Cerebellar cortex (tissue), 1 donor: ENCODE results near the gene TGFBR1.

Experiments
- DNase-seq: peaks from one replicate; pipeline ENCODE4 v3.0.0-alpha.2; 2015; ENCODE audit warnings: low spot score

TGFBR1 gene

DNA sequence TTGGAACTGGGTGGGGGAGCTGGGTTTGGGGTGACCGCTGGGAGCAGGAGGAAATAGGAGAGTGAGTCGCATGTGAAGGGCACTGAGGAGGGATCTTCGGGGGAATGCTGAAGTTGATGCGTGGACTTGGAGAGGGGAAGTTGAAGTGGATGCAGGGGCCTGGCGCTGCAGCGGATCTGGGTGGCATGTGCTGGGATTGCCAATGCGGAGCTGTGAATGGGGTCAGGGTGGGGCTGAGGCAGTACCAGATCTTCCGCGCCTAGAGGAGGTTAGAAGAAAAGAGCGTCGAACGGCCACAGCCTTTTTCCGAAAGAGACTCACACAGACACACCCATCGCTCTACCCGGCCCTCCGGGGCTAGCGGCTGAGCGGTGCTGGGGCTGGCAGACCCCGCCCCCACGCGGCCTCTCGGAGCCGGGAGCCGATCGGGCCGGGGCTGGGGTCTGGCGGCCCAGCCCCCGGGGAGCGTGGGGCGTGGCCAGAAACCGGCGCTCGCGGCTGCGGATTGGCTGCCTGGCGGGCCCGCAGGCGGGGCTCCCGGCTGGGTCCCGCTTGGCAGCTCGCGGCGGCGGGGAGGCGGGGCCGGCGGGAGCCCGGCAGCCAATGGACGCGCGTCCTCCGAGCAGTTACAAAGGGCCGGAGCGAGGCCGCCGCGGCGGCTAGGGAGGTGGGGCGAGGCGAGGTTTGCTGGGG is at the start of gene TGFBR1:
Gene TGFBR1, plus strand, starts transcription at position 655 of the 693 bp plus-strand sequence. CDS start 93 bp downstream, outside the sequence.
- peak; percentile 90 for DNase-seq

DNA sequence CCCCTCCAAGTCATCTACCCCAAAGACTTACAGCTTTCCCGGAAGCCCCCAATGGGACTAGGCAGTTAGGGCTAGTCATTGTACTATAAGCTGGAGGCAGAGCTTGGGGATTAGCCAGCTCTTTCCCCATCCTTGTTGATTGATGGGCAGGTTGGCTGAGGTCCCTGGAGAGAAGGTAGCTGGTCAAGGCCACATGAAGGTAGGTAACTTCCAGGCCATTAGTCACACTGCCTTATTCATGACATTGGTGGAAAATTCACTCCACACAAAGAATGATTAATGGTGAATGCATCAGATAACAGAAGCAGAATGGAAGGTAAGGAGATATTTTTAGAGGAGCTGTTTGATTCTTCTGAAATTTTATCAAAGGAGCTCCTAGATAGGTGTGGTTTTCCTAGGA is 49.5 kb upstream of the TGFBR1 start:
- DNase-seq = no peak

DNA sequence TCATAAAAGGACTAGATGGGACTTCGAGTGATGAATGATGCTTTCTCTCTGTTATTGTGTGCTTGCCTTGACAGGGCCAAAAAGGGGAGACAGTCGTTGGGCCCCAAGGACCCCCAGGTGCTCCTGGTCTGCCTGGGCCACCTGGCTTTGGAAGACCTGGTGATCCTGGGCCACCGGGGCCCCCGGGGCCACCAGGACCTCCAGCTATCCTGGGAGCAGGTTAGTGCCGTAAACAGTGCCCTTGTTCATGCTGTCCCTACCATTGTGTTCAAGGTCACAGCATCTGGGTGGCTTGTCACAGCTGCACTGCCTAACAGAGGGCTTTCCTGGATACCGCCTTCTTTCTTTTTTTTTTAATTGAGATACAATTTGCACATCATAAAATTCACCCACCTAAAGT is 48.7 kb upstream of the TGFBR1 start:
- no peak for DNase-seq

DNA sequence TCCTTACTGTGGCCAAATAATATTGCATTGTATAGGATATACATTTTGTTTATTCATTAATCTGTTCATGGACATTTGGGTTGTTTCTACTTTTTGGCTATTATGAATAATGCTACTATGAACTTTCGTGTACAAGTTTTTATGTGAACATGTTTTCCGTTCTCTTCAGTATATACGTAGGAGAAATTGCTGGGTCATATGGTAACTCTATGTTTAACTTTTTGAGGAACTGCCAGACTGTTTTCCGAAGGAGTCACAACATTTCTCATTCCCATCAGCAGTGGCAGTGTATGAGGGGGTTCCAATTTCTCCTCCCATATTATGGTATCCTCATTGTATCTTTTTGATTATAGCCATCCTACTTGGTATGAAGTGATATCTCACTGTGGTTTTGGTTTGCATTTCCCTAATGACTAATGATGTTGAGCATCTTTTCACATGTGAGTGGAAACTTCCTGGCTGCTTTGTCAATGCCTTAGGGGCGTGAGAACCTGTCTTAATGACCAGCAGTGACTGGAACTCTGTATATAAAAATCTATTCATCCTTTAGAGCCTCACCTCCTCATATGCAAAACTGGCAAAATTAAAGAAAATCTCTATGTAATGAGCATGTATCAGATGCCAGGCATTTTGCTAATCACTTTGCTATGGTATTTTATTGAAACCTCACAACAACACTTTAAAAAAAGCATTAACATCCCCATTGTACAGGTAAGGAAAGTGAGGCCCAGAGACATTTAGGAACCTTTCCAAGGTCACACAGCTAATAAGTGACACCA is 47.8 kb upstream of the TGFBR1 start:
- DNase-seq = no peak

DNA sequence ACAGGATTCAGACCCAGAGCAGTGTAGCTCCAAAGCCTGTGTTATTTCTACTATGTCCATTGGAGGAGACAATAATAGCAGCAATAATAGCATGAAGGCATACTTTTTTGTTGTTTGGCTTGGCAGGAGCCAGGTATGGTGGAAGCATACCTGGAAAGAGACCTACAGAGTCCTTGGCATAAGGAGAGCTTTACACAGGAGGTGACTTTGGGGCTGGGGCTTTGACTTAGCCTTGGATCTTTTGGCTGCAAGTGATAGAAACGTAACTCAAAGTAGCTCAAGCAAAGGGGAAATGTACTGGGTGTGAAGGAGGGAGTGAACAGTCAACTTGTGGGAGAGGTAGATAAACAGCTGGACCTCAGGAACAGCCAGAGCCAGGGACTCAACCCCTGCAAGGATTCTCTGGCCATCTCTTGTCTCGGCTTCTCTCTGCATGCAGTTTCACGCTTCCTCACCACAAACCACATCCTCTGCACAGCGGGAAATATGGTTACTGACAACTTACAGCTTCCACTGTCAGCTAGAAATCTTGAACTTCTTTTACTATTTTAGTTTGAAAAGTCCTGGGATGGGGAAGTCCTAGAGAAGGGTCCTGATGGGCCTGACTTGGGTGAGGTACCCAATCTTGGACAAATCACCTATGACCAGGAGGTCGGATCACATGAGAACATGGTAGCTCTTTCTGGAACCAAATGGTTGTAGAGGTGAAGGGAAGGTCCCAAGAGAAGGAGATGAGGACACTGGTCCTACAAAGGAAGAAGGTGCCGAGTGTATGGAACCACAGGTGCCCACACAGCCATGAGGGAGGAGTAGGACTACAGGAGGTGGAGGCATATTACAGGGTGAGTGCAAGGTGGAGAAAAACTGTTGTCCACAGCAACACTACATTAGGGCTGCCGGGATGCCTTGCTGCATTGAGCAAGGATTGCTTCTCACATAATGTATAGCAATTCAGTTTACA is 47.0 kb upstream of the TGFBR1 start:
- DNase-seq = no peak

DNA sequence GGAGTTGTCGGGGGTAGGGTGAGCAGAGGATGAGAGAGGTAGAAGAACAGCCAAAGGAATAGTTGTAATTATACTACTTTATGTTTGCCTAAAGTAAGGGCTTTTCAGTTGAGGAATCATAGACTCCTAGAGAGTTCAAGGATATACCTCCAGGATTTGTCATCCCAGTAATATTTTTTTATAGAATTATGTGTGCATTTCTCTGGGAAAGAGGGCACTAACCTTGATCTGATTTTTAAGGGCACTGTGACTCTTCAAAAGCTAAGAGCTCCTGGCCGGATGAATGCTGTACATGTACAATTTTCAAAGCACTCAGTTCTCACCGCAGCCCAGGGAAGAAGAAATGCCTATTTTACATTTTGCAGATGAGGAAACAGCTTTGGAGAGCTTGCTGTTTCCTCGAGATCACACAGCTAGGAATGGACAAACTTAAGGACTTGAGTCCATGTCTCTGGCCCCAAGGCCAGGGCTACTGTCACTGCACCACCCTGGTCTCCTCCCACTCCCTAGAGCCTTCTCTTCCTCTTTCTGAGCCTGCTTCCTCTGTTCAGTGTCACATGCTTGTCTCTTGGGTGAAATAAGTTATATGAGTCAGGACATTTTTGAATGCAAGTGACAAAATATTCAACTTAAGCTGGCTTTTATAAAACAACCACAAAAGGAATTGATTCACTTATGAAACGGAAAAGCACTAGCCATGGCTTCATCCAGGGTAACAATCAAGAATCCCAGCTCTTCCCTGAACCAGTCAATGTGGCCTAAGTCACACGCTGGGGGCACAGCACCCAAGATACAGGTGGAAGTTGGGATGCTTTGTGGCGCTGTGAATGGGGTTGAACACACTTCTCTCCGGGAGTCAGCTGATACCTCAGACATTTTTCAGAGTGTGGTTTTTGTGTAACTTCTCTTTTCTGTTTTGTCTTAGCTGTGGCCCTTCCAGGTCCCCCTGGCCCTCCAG is 45.7 kb upstream of the TGFBR1 start:
- DNase-seq = no peak

DNA sequence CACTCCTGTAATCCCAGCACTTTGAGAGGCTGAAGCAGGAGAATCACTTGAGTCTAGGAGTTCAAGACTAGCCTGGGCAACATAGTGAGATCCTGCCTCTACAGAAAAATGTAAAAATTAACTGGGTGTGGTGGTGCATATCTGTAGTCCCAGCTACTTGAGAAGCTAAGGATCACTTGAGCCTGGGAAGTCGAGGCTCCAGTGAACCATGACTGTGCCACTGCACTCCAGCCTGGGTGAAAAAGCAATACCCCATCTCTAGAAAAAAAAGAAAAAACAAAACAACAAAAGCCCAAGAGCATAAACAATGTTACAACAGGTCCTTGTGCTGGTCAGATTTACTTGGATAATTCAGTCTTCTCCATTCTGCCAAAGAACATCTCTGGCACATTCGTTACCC is 44.3 kb upstream of the TGFBR1 start:
- no peak for DNase-seq

DNA sequence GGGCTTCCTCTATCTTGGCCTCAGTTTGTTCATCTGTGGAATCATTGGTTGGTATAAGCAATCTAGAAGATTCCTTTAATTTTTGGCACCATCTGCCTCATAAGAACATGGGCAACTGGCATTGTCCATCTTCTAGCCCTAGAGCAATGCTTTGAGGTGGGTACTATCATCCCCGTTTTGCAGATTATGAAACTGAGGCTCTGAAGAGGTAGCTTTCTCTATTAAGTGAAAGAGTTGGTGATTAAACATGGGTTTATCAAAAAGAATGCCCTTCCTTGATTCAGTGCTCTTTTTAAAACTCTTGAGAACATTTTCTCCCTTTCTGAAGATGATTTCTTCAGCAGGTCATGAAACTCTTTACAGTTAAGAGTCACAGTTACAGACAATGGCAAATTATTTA is 42.4 kb upstream of the TGFBR1 start:
- DNase-seq = no peak

DNA sequence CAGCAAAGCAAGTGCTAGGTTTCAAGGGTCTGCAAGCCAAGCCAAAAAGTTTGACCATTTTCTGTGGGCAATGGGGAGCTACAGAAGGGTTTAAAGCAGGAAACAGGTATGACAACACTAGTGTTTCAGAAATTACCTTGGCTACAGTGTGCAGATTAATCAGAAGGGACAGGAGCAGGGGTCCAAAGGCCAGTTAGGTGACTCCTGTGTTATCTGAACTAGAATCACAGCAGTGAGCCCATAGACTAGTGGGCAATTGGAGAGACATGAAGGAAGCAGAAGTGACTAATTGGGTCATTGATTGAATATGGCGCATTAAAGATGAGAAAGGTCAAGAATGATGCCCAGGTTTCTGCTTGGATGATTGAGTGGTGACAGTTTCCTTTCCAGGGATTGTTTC is 41.4 kb upstream of the TGFBR1 start:
- no peak for DNase-seq

DNA sequence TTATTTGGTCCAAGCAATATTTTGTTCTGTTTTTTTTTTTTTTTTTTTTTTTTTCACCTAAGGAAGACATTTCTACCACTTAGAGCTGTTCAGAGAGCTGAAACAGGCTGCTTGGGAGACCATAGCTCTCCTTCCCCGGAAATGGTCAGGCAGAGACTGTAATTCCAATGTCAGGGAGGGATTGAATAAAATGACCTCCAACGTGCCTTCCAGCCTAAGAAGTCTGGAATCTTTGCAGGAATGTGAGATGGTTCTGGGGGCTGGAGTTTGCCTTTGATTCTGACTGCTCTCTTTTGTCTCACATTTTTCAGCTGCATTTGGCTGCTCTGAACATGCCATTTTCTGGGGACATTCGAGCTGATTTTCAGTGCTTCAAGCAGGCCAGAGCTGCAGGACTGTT is 38.3 kb upstream of the TGFBR1 start:
- no peak for DNase-seq

DNA sequence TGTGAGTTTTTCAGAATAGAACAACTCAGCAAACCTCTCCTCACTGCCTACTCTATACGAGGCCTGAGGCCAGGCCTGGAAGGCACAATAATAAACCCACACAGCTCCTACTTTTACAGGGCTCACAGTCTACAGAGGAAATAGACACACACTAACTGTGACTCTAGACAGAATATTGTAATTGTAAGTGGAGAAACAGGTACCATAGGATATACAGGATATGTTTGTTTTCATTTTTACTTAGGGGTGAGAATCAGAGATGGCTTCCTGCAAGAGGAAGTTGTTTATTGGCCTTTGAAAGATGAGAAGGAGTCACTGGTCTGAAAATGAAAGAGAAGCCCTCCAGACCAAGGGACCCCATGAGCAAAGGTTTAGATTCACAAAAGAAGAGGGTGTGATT is 35.8 kb upstream of the TGFBR1 start:
- no peak for DNase-seq

DNA sequence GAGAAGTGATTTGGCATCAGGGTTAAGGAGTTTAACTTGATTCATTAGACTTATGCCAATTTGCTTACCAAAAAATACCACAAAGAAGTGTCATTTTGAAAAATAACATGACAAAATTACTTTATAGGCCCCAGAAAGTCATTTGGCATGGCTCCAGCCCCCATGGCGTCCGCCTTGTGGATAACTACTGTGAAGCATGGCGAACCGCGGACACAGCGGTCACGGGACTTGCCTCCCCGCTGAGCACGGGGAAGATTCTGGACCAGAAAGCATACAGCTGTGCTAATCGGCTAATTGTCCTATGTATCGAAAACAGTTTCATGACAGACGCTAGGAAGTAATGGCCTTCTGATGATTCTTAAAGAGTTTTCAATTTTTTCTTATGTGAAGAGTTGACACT is 35.4 kb upstream of the TGFBR1 start:
- no peak for DNase-seq

DNA sequence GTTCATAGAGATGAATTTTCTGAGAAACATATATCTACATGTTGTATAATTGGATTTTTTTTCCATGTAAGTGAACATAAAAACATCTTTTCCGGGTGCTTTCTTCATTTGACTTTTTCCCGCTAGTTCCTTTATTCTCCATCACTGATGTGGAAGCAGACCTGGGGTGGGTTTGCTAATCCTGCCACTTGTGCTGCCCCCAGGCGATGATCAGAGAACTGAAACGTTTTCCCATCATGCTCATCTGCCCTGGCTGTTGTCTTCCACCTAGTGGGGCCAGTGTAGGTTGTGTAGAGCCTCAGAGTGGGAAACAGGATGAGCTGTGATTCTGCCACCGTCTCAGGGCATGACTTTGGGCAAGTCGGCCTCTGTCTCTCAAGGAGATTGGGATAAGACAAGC is 34.2 kb upstream of the TGFBR1 start:
- DNase-seq = no peak

DNA sequence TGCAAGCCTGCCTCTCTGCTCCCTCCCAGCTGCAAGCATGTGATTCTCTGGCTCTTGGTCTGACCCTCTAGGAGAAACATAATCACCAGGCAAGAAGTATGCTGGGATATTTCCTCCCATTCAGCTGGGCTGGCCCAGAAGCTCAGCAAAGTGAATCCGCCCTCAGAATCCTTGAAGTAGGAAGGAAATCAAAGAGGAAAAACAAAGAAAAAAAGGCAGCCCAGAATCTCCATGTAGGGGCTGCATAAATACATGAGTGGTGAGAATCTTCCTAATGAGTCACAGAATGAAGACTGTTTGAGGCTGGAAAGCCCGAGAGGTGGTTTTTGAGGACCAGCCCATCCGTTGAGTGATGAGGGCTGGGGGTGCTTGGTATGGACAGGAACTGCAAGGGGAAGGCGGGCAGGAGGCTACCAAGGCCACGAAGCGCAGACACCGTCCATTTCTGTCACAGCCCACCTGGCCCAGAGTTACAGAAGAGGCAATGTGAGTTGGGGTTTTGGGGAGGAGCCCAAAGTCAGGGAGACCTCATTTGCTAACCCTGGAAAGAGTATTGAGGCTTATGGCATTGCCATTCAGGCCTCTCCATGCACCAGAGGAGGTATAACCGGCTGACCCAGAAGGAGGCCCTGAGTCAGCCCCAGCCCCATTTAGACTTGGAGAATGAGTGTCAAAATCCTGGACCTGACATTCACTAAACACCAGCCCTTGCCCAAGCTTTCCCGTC is 33.4 kb upstream of the TGFBR1 start:
- no peak for DNase-seq

DNA sequence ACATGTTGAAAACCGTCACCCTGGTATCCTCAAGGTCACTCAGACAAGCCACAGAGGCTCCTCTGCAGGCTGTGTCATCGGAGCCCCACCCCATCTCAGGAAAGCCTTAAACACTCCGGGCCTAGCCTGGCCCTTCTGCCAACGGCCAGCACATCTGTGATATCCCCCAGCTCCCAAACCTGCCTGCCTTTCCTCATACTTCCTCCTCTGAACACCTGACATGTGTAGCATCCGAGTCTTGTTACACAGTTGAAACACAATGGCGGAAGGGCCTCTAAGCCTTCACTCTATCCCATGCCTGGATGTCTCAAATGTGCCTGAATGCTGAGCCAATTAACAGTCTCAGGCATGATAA is 32.9 kb upstream of the TGFBR1 start:
- no peak for DNase-seq

DNA sequence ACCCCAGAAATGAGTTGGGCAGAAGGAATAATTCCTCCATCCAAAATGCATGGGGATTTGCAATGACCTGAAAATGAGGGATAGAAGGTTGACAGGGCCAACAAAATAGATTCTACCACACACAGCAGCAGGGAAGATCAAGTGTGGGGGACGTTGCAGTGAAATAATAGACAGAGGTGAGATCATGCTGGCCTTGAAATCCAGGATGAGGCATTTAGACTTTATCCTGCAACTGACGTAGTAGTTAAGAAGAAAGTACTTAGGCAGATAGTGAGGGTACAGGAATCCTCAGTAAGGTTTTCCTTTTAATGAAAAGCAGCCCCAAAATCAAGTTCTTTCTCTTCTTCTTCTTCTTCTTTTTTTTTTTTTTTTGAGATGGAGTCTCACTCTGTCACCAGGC is 31.6 kb upstream of the TGFBR1 start:
- no peak for DNase-seq

DNA sequence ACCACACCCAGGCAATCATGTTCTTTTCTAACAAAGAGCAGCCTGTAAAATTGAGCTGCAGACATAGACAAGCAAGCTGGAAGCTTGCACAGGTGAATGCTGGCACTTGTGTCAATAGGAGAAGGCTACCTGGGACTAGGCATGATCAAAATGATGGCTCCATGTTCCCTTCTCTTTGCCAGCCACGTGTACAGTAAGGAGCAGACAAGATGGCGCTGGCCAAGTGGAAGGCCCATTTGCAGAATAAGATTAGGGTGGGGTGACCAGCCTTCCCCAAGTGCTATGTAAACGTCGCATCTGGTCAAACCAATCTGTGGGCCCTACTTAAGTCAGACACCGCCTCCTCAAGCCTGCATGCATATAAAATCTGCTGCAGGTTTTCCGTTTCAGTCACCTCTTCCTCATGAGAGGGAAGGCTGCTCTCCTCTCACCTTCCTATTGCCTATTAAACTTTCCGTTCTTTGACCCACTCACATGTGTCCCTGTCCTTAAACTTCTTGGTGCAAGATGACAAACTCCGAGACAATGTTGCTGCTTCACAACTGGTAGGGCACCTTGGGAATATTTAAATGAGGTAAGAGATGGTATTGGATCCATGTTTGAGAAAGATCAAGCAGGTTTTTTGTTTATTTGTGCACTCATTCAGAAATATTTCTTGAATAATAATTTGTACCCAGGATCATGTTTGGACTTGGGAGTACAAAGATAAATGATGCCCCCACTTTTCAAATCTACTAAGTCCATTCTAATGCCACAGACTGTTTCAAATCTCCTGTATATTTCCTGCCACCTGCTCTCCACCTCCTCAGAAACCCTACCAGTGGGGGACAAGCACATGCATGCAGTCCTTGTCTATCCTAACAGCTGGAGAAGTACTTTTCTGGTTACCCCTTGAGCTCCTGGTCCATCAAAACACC is 30.7 kb upstream of the TGFBR1 start:
- DNase-seq = no peak

DNA sequence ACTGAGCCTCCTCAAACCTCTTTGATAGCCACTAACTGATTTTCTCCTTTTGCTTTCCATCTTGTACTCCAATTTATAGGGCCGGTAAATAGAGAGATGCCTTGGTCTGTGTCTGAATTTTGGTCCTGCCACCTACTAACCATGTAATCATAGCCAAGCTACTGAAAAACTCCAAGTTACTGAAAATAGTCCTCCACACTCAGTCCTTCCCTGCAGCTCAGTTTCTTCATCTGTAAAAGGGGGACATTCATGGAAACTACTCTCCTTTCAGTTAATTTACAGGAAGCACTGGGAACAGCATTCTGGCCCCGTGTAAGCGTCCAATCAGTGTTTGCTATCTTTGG is 30.0 kb upstream of the TGFBR1 start:
- DNase-seq = no peak

DNA sequence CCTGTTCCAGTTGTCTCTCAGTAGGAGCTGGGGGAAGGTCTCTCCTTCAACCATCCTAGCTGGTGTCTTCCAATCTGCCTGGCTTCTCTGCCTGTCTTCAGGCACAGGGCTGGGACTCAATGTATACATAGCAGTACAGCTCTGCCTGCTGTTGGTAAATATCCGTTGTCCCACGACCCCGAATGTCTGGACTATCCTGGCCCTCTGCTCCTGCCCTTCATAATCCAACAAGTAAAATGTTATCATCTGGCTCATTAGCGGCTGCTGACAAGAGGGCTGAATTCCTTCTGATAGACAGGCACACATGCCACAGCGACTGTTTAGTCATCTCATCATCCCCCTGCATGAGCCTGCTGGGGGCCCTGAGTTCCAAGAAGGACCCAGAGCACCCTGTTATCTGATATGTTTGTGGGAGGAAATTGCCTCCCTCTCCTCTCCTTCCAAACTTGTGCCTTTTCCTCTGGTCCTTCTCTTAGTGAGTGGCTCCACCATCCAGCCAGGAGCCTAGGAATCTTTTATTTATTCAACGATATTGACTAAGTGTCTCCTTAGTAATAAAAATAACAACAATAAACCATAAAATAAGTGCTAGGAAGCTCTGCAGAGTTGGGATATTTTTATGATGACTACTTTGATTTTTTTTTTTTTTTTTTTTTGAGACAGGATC is 29.5 kb upstream of the TGFBR1 start:
- no peak for DNase-seq
